HTR-8/SVneo (cell line): Measurements from ENCODE around the gene ST6GALNAC5.

Source experiments
- DNase-seq: peaks from one replicate; pipeline ENCODE4 v3.0.0; 2011; ENCODE audit warnings: low spot score, mixed read lengths; ENCODE audit not compliant: insufficient read length
- FAIRE-seq: peaks from 2 replicates; lab custom pipeline; 2011; peaks lifted over from hg19 to GRCh38; lab: Jason Lieb, UNC

ST6GALNAC5 gene

GRCh38 chr1:76993036-76993435, 125.8 kb downstream of the ST6GALNAC5 start:
- DNase-seq (no peak), FAIRE-seq (no peak)

DNA sequence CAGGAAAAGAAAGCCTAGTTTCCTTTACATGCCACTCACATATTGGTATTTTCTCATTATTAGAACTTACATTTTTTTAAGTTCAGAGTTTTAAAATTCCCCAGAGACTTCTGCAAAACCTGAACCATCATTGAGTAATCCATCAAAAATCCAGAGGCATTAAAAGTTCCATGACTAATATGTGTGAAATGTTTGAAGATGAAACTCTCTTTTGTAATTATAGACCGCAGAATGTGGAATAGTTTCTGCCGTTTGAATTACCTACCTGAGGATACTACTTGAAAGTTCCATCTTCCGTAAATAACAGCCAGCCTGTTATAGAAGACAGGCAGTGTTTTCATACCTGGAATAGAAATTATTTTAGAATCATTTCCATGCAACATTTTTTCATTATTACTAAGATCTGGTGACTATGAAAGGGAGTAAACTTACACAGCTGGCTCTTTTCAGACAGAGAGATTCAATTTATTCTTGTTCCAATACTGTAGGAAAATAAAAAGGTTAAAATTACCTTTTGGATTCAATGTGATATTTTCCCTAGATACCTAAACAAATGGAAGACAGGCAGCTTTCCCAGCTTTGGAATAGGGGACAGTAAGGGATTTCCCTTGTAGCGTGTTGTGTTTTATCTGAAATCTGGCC, 131.4 kb downstream of the ST6GALNAC5 start:
- FAIRE-seq (no peak), DNase-seq (peak; percentile 27)

DNA sequence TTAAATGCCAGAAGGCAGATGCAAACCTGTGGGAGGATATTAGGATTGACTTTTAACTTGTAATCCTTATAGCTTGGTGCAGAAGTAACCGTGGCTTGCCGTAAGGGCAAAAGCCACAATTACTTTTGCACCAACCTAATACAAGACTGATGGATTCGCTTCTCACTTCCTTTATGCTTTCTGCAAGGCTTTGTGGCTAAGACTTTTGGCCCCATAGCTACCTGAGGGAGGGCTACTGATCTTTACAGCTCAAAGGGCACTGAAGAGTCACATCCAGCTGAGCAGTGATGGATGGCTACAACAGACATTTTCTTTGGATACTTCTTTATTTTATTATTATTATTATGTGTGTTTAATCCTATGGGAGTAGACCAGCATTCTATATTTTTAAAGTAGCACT, 140.4 kb downstream of the ST6GALNAC5 start:
- no peak for DNase-seq
- no peak for FAIRE-seq

DNA sequence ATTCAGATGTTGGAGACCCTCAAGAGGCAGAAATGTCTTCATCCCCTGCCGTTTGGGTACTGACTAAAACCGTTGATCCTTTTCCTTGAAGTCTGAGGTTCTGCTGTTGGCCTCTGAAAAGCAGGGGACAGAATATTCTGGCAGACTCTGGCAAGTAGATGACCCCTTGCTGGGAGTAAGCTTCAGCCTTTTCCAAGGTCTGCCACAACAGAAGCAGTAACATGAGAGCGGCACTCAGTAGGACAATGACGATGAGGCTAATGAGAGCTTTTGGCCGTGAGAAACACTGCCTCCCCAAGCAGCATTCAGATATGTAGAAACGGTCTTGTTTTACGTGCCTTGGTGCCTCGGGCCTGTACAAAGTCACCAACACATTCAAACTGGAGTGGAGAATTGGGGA, 143.7 kb downstream of the ST6GALNAC5 start:
- no peak for FAIRE-seq
- DNase-seq, result no peak

DNA sequence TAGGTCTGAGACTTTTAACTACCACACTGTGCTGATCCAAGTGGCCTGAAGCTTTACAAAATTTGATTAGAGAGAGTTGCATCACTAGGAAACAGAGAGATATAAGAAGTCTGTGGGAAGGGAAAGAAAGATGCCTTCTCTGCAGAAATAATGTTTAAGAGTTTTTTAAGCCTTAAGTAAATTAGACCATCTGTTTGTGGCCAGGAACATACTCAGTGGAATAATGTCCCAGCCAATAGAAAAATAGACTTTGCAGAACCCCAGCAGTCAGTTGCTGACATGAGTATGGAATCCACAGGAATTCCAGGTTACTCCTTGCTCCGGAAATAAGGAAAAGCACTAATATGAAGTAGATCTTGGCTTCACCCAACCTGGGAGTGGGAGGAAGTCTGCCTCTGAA, 144.8 kb downstream of the ST6GALNAC5 start:
- no peak for FAIRE-seq
- no peak for DNase-seq

DNA sequence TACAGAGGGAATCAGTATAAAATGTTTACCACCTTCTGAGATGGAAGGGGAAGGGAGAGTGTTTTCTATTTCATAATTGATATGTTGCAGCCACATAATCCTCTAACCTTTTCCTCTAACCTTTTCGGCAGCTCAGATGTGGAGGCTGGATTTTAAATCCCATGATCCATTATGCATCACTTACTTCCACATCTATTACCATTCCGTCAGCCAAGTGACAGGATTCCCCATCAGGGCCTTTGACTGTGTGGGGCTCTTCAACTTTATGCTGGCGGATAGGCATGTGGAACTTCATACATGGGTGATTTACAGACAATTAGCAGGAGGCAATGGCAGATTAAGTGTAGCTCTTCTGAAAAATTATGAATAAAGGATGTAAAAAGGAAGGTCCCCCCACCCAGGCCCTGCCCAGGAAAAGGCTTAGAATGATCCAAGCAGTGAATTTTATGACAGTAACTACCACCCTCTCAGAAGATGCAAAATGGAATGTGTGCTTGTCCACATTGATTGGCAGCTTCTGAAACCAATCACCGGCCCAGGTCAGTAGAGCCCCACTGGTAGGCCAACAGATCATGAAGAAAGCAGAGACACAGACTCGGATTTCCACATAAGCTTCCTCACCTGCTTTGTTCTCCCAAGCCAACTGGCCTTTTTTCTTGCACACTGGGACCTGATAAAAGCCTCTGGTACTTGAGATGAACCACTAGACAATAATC, 147.0 kb downstream of the ST6GALNAC5 start:
- no peak for FAIRE-seq
- no peak for DNase-seq

DNA sequence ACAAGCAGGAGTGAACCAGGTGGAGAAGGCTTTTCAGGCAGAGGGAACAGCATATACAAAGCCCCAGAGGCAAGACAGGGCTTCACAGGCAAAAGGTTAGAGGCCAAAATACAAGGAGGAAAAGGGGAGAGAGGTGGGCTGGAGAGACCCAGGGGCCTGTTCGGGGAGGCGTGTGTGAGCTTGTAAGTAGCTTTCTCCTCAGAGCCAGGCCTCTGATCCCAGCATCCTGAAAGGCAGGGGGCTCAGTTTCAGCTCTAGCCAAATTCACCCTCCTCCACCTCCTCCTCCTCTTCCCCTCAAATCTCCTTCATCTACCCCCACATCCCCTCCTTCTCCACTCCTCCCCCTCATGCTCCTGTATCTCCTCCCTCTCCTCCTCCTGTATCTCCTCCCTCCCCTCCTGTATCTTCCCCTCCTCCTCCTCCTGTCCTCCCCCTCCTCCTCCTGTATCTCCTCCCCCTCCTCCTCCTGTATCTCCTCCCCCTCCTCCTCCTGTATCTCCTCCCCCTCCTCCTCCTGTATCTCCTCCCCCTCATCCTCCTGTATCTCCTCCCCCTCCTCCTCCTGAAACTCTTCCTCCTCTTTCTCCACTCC, 148.6 kb downstream of the ST6GALNAC5 start:
- FAIRE-seq, result no peak
- DNase-seq, result no peak

GRCh38 chr1:77016386-77016985, 149.2 kb downstream of the ST6GALNAC5 start:
- FAIRE-seq (no peak), DNase-seq (no peak)

- no peak for DNase-seq
- FAIRE-seq, result no peak
These were observed 151.0 kb downstream of the ST6GALNAC5 start for GRCh38 chr1:77018311-77018710.

DNA sequence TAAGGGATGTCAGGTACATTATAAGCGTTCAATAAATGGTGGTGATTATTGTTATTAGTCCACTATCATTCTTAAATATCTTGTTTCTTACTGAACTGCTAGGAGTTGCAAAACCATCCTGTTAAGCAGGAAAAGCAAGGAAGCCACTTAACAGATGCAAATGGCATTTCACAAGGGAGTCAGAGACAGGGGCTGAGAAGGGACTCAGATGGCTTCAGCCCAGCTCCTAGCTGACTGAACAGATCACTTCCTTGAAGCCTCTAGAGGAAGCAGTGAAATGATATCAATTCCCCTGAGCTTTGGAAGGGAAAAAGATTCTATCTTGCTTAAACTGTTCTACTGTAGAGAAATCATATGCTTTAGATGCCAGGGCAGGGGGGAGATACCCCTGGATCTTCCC, 151.5 kb downstream of the ST6GALNAC5 start:
- DNase-seq (no peak), FAIRE-seq (no peak)

DNA sequence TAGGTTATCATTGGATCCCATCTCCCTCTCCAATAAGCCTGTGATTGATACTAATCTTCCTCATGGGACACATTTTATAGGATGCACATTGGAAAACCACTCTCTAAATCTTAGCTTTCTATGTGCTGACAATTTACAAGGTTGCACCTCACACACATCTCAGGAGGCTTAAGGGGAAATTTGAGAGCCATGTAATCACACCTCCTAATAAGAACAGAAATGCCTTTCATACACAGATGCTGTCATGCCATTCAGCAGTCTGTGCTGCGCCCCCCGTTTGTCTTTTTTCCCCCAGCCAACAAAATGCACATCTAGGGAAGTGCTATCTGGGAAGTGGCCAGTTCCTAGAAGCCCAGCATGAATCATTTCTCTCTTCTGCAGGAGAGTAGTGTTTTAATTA, 154.5 kb downstream of the ST6GALNAC5 start:
- FAIRE-seq (no peak), DNase-seq (no peak)

DNA sequence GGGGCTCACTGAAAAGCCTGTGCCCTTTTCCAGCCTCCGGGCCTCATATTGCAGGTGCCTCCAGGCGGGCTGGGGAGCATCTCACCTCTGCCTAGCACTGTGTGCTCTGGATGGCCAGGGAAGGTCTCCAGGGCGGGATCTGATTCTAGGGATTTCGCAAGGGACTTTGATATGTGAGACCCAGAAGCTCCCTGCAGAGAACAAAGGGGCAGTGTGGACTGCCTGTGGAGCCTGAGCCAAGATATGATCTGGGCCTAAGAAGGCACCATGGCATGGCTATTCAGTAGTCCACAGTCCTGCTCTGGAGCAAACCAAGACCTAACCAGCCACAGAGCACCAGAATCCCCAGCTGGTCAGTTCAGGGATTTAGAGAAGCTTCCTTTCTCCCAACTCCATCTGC, 157.2 kb downstream of the ST6GALNAC5 start:
- no peak for DNase-seq
- FAIRE-seq, result no peak

- no peak for DNase-seq
These were observed 158.3 kb downstream of the ST6GALNAC5 start for GRCh38 chr1:77025599-77025998.

GRCh38 chr1:77026135-77026534, 158.9 kb downstream of the ST6GALNAC5 start:
- no peak for DNase-seq
- no peak for FAIRE-seq

More at GRCh38 chr1:77025599-77025998, 158.3 kb downstream of the ST6GALNAC5 start:
- no peak for FAIRE-seq

DNA sequence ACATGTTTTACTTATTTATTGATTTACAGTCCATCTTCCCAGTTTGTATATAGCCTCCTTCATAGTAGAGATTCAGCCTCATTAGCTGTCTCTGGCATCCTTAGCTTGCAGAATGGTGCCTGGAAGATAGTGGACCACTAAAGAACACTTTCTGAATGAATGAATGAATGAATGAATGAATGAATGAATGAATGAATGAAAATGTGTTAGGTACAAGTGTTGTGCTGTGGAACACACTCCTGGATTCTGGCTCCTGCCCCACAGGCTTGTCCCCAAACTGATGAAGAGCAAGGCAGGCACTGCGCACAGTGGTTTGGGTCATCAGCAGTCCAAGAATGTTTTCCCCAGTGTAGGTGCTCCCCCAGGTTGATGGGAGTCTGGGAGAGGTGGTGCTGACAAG, 159.4 kb downstream of the ST6GALNAC5 start:
- DNase-seq (no peak), FAIRE-seq (no peak)

DNA sequence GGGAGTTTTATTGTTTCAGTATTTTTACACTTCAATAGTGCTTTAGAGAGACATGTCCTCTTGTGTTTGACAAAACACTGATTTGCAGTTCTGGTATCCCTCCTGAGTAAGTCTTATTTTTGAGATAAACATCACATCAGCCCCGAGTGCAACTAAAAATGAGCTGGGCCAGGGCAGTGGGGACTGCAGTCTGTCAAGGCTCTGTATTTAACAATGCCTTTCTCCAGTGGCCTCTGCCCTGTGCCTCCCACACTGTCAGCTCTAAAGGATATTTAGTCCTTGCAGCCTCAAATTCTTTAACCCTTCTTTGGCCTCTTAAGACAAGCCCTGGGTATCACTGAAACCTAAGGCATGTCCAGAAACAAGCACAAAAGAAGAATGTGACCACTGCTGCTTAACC, 160.6 kb downstream of the ST6GALNAC5 start:
- FAIRE-seq, result no peak
- DNase-seq, result no peak

- FAIRE-seq (no peak), DNase-seq (no peak)
These were observed 163.3 kb downstream of the ST6GALNAC5 start for GRCh38 chr1:77030401-77031105.

DNA sequence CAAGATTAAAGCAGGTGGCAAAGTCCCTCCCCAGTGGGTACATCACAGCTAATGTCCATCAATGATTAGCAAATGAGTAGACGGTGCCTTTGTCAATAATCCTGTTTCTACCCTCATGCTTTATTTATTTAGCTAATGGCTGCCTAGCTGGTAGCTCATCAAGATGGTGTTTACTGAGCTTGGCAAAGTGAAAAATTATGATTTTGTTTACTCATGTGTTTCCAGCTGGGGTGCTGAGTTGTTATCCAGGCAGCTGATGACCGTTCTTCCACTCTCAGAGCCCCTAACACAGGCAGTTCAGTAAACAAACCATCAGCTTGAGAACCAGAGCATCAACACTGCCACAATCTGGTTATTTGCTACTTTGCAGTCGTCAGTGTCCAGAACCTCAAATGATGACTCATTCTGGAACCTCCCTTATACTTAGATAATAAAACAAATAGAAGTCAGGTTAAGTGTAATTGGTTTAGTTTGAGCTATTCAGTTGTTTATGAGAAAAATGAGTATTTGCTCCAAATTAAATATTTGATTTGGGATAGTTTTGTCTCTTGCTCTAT, 163.9 kb downstream of the ST6GALNAC5 start:
- DNase-seq (peak; percentile 6), FAIRE-seq (no peak)

- FAIRE-seq, result no peak
- DNase-seq, result peak; percentile 3
These were observed 169.3 kb downstream of the ST6GALNAC5 start for GRCh38 chr1:77036560-77036959.

DNA sequence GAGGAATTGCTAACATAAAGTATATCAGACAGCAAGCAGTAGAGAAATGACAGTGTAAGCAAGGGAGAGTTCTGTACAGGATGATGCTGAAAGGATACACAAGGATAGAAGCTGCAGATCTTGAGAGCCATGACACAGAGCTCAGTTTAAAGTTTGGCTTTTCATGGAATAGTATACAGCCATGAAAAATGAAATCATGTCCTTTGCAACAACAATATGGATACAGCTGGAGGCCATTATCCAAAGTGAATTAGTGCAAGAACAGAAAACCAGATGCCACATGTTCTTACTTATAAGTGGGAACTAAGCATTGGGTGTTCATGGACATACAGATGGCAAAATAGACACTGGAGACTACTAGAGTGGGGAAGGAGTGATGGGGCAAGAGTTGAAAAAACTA, 169.8 kb downstream of the ST6GALNAC5 start:
- DNase-seq, result no peak
- no peak for FAIRE-seq
